Liver (tissue), 3 donors: ENCODE results near the gene GRID2IP.

Experiments
- ATF3 ChIP-seq: IDR thresholded peaks from 2 replicates; pipeline ENCODE4 v1.6.1; 2016; ENCODE audit warnings: antibody characterized with exemption
- CTCF ChIP-seq: fragments of 150-350 bp; IDR thresholded peaks from 2 replicates; pipeline ENCODE4 v1.5.1; 2017; ENCODE audit warnings: improper control_type of control experiment, low read depth, low read length; ENCODE audit not compliant: missing input control
- GABPA ChIP-seq, 2 donors: IDR thresholded peaks in 1 of 2; conservative IDR thresholded peaks in 1 of 2; 2 replicates each; pipeline ENCODE4 v1.6.1; 2016; ENCODE audit warnings: antibody characterized with exemption in 2 of 2, mild to moderate bottlenecking in 1 of 2, moderate library complexity in 1 of 2
- HNF4G ChIP-seq: IDR thresholded peaks from 2 replicates; pipeline ENCODE4 v1.6.1; 2016; ENCODE audit warnings: antibody characterized with exemption
- SP1 ChIP-seq: IDR thresholded peaks from 2 replicates; pipeline ENCODE4 v1.6.1; 2018; ENCODE audit warnings: antibody characterized with exemption, mild to moderate bottlenecking
- TAF1 ChIP-seq: conservative IDR thresholded peaks from 2 replicates; pipeline ENCODE4 v1.6.1; 2016; ENCODE audit warnings: antibody characterized with exemption, mild to moderate bottlenecking
- YY1 ChIP-seq: IDR thresholded peaks from 2 replicates; pipeline ENCODE4 v1.6.1; 2016; ENCODE audit warnings: antibody characterized with exemption, mild to moderate bottlenecking
- TF ChIP-seq, protein P1 (sequence below): IDR thresholded peaks from 2 replicates; pipeline ENCODE4 v1.6.1; 2016; ENCODE audit warnings: antibody characterized with exemption, mild to moderate bottlenecking
- donor health status: healthy.
- donor health status: healthy.

- no peak for TF ChIP-seq CTCF
- no peak for TF ChIP-seq HNF4G
- no peak for TF ChIP-seq ATF3
- TF ChIP-seq, protein P1, sequence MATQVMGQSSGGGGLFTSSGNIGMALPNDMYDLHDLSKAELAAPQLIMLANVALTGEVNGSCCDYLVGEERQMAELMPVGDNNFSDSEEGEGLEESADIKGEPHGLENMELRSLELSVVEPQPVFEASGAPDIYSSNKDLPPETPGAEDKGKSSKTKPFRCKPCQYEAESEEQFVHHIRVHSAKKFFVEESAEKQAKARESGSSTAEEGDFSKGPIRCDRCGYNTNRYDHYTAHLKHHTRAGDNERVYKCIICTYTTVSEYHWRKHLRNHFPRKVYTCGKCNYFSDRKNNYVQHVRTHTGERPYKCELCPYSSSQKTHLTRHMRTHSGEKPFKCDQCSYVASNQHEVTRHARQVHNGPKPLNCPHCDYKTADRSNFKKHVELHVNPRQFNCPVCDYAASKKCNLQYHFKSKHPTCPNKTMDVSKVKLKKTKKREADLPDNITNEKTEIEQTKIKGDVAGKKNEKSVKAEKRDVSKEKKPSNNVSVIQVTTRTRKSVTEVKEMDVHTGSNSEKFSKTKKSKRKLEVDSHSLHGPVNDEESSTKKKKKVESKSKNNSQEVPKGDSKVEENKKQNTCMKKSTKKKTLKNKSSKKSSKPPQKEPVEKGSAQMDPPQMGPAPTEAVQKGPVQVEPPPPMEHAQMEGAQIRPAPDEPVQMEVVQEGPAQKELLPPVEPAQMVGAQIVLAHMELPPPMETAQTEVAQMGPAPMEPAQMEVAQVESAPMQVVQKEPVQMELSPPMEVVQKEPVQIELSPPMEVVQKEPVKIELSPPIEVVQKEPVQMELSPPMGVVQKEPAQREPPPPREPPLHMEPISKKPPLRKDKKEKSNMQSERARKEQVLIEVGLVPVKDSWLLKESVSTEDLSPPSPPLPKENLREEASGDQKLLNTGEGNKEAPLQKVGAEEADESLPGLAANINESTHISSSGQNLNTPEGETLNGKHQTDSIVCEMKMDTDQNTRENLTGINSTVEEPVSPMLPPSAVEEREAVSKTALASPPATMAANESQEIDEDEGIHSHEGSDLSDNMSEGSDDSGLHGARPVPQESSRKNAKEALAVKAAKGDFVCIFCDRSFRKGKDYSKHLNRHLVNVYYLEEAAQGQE, result no peak
- no peak for TF ChIP-seq GABPA (IDR thresholded peaks at IDR 0.05 in 1 of 2, conservative IDR thresholded peaks at IDR 0.05 in 1 of 2)
- no peak for TF ChIP-seq YY1
- no peak for TF ChIP-seq SP1
- TF ChIP-seq TAF1, result no peak
Observed at GRCh38 chr7:6497637-6497905, 53.7 kb downstream of the GRID2IP start.
